ENCODE data around the gene METTL16. TPM values are rescaled to one million over a fixed set of nuclear protein-coding genes. Genes with fewer than 3 reads are reported as not detected.

METTL16 gene
- total and polyA plus RNA-seq, 9 of the 15 experiments (the other 6 are each of a cell fraction or from before 2014, with no cell fraction given) = 12.1 to 30.5 (median 19.8) TPM

DNA sequence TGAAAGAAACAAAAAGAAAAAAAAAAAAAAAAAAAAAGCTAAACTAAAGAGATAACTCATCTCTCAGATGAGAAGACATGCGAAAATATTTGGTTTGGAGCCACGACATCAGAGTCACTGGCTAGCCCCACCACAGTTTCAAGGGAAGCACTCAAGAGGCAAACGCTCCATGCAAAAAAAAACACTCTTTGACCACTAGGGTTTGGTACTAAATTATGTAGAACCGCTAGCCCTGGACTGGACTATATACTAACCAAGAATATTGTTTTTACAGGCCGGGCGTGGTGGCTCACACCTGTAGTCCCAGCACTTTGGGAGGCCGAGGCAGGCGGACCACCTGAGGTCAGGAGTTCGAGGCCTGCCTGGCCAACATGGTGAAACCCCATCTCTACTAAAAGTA lies 37.3 kb downstream of the METTL16 start:
- FAIRE-seq (no peak), ATAC-seq (no peak), DNase-seq (ENCODE audit: extremely low read depth in 1 of 4, low spot score in 3 of 4) (peak in 2 of 4 experiments; percentile 12 to 15)
- H3K9me1 ChIP-seq (ENCODE audit: control insufficient read depth, insufficient read depth, low read length) = no peaks in the 10 kb centered on the region
- no peak overlapping the region for H3K9ac ChIP-seq (ENCODE audit: insufficient read depth in 1 of 2, low read depth in 2 of 2, low read length in 2 of 2)
- H3K27me3 ChIP-seq (ENCODE audit: control insufficient read depth in 2 of 2, insufficient read depth in 2 of 2, low read length in 2 of 2) = no peaks in the 10 kb centered on the region
- WGBS (ENCODE audit: insufficient coverage, low coverage, missing lambda C conversion rate) = 87% methylated on average over 3 of the region's 9 CpGs
- BruUV-seq (replicated peaks) = no TSS peak
- H3K4me3 ChIP-seq = no peak overlapping the region
- intact Hi-C loops (cut with micrococcal nuclease) (no loop called here), in situ Hi-C loops (cut with MboI) (no loop called here)
- H3K4me1 ChIP-seq (replicated peaks in 1 of 2; ENCODE audit: control insufficient read depth in 2 of 2, insufficient read depth in 2 of 2, low read length in 2 of 2) = no peaks in the 10 kb centered on the region
- POLR2A ChIA-PET = no interaction called here
- H3K36me3 ChIP-seq (ENCODE audit: control insufficient read depth, insufficient read depth, low read length) = peaks cover 75% of the 10 kb centered on the region; the same call in 2 of the 3 replicates
- CTCF ChIA-PET (ENCODE audit: low intra/inter-chr PET ratio) = no interaction called here
- no peaks in the 10 kb centered on the region for H3K9me3 ChIP-seq (replicated peaks; ENCODE audit: control insufficient read depth, insufficient read depth, low read depth, low read length)
- 0 out of 2 replicates have a peak, but pooled peaks cover 3% of the 10 kb centered on the region for H4K20me1 ChIP-seq (replicated peaks; ENCODE audit: control insufficient read depth, insufficient read depth, low read length)
- no peak overlapping the region for H2AFZ ChIP-seq (ENCODE audit: low read depth, low read length)
- TF ChIP-seq CBFA2T2 (conservative IDR thresholded peaks at IDR 0.05) (no peak), ZBTB33 (CRISPR knock-in tag; IDR thresholded peaks at IDR 0.05) (peak; percentile 69; the same call in 1 of the 2 replicates)
- H3K79me2 ChIP-seq (ENCODE audit: control insufficient read depth, insufficient read depth, low read length) = no peaks in the 10 kb centered on the region
- no peak overlapping the region for H3K4me2 ChIP-seq (ENCODE audit: insufficient read depth, low read length)
- no peak overlapping the region for H3K27ac ChIP-seq (ENCODE audit: extremely low read depth, low read depth, low read length)

DNA sequence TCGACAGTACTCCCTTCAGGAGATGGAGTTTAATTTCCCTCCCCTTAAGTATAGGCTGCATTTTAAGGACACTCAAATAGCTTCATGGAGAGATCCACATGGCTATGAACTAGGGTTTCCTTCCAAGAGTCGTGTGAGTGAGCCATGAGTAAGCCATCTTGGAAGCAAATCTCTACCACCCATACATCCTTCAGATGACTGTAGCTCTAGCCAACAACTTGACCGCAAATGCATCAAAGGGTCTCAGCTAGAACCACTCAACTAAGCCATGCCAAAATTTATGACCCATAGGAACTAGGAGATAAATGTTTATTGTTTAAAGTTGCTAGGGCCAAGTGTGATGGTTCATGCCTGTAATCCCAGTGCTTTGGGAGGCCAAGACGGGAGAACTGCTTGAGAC lies 43.4 kb downstream of the METTL16 start:
- CTCF ChIA-PET (ENCODE audit: low intra/inter-chr PET ratio) = no interaction called here
- Histone ChIP-seq H2AFZ (ENCODE audit: low read depth, low read length) (no peak overlapping the region), H4K20me1 (replicated peaks; ENCODE audit: control insufficient read depth, insufficient read depth, low read length) (0 out of 2 replicates have a peak, but pooled peaks cover 3% of the 10 kb centered on the region), H3K4me1 (replicated peaks in 1 of 2; ENCODE audit: control insufficient read depth in 2 of 2, insufficient read depth in 2 of 2, low read length in 2 of 2) (no peaks in the 10 kb centered on the region), H3K79me2 (ENCODE audit: control insufficient read depth, insufficient read depth, low read length) (no peaks in the 10 kb centered on the region), H3K27me3 (ENCODE audit: control insufficient read depth in 2 of 2, insufficient read depth in 2 of 2, low read length in 2 of 2) (no peaks in the 10 kb centered on the region), H3K4me2 (ENCODE audit: insufficient read depth, low read length) (no peak overlapping the region), H3K9me1 (ENCODE audit: control insufficient read depth, insufficient read depth, low read length) (no peaks in the 10 kb centered on the region), H3K27ac (ENCODE audit: extremely low read depth, low read depth, low read length) (no peak overlapping the region), H3K9ac (ENCODE audit: insufficient read depth in 1 of 2, low read depth in 2 of 2, low read length in 2 of 2) (no peak overlapping the region), H3K9me3 (replicated peaks; ENCODE audit: control insufficient read depth, insufficient read depth, low read depth, low read length) (no peaks in the 10 kb centered on the region), H3K4me3 (no peak overlapping the region), H3K36me3 (ENCODE audit: control insufficient read depth, insufficient read depth, low read length) (peaks cover 71% of the 10 kb centered on the region)
- in situ Hi-C loops (cut with MboI) = no loop called here
- no peak for ATAC-seq
- FAIRE-seq = no peak
- intact Hi-C loops (cut with micrococcal nuclease) = no loop called here
- BruUV-seq (replicated peaks) = no TSS peak
- 89% methylated on average over 4 of the region's 4 CpGs for WGBS (ENCODE audit: insufficient coverage, low coverage, missing lambda C conversion rate)
- POLR2A ChIA-PET = interaction anchor here (1.0 to 1.2 kb wide), 2 partner anchors 19 to 86 kb away, joined by 3 to 4 read pairs; no protein-coding TSS in a partner anchor
- DNase-seq (ENCODE audit: extremely low read depth in 1 of 4, low spot score in 3 of 4) = no peak
- TF ChIP-seq ZNF586 (CRISPR knock-in tag; conservative IDR thresholded peaks at IDR 0.05) (no peak), CAMTA2 (CRISPR knock-in tag; conservative IDR thresholded peaks at IDR 0.05) (no peak), PHF20 (IDR thresholded peaks at IDR 0.05; ENCODE audit: partially characterized antibody) (no peak), NEUROD1 (IDR thresholded peaks at IDR 0.05; ENCODE audit: borderline replicate concordance, low read depth, low read length, partially characterized antibody) (no peak), DNMT1 (IDR thresholded peaks at IDR 0.05) (no peak), KAT8 (IDR thresholded peaks at IDR 0.05; ENCODE audit: low read depth) (no peak), SRSF9 (IDR thresholded peaks at IDR 0.05; ENCODE audit: borderline replicate concordance, low read depth, low read length) (no peak), FOXJ2 (tag; IDR thresholded peaks at IDR 0.05) (no peak), PHB (CRISPR knock-in tag; IDR thresholded peaks at IDR 0.05) (no peak), EP400 (IDR thresholded peaks at IDR 0.05) (no peak), POLR2H (tag; IDR thresholded peaks at IDR 0.05; ENCODE audit: low read depth) (no peak)
- TF ChIP-seq, protein P1, sequence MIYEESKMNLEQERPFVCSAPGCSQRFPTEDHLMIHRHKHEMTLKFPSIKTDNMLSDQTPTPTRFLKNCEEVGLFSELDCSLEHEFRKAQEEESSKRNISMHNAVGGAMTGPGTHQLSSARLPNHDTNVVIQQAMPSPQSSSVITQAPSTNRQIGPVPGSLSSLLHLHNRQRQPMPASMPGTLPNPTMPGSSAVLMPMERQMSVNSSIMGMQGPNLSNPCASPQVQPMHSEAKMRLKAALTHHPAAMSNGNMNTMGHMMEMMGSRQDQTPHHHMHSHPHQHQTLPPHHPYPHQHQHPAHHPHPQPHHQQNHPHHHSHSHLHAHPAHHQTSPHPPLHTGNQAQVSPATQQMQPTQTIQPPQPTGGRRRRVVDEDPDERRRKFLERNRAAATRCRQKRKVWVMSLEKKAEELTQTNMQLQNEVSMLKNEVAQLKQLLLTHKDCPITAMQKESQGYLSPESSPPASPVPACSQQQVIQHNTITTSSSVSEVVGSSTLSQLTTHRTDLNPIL (CRISPR knock-in tag; IDR thresholded peaks at IDR 0.05) = no peak

Measured in K562 (cell line).